Lower leg skin (tissue), 4 donors: ENCODE measurements around the gene MED9. TPM values are rescaled to one million over a fixed set of nuclear protein-coding genes. Genes with fewer than 3 reads are reported as not detected.

Source experiments
- DNase-seq, 2 donors: peaks; one replicate each; pipeline ENCODE4 v3.0.0-alpha.2; 2019; ENCODE audit warnings: low spot score in 2 of 2
- H3K4me3 ChIP-seq: fragments of 200-600 bp; sonication (generic); 2 replicates; pipeline ENCODE4 v1.5.1; 2017; ENCODE audit warnings: mild to moderate bottlenecking, low read depth; ENCODE audit not compliant: poor library complexity, severe bottlenecking
- CTCF ChIP-seq, 3 donors: fragments of 450-650 bp; IDR thresholded peaks; one replicate each; pipeline ENCODE4 v1.5.1; 2016; ENCODE audit warnings: antibody characterized with exemption in 3 of 3, mild to moderate bottlenecking in 3 of 3, moderate library complexity in 2 of 3
- POLR2A ChIP-seq, 2 donors: fragments of 450-650 bp; IDR thresholded peaks; one replicate each; pipeline ENCODE4 v1.6.1; 2016 to 2017; ENCODE audit warnings: antibody characterized with exemption in 2 of 2, mild to moderate bottlenecking in 1 of 2, moderate library complexity in 1 of 2
- WGBS, 2 donors: methylation state at CpG; one replicate each; pipeline ENCODE4 v1.1.5; 2018; 5-methylcytosine and 5-hydroxymethylcytosine counted together
- intact Hi-C: fragments of 100-400 bp; cut with DNase I; formaldehyde crosslinking; loops from one replicate; pipeline ENCODE4 v1.15.0; 2023; ENCODE audit warnings: low total_unique reads
- total RNA-seq, 4 donors: library from RNA; depleted of rRNA; stranded (reverse); fragments of >200 nt; gene quantifications; one replicate each; pipeline ENCODE4 v1.1.0, GENCODE V29; 2016

MED9 gene
- total RNA-seq, 4 donors from 2014 or later, result 14.8 to 29.3 (median 24.2) TPM

GRCh38 chr17:17497845-17498520 is 21.2 kb downstream of the MED9 start:
- intact Hi-C loops, result loop anchor here (5.0 kb wide), 1 partner anchor 144 kb away; no protein-coding TSS in a partner anchor
- TF ChIP-seq CTCF (IDR thresholded peaks at IDR 0.05) (no peak), POLR2A (IDR thresholded peaks at IDR 0.05) (no peak)
- no peak for DNase-seq
- WGBS, 2 donors, result 94 to 97% methylated on average over 8 to 9 of the region's 10 CpGs
- no peak overlapping the region for H3K4me3 ChIP-seq

- no peak overlapping the region for H3K4me3 ChIP-seq
- intact Hi-C loops, result loop anchor here (5.0 kb wide), 1 partner anchor 144 kb away; no protein-coding TSS in a partner anchor
- no peak for DNase-seq
- TF ChIP-seq POLR2A (IDR thresholded peaks at IDR 0.05) (no peak), CTCF (IDR thresholded peaks at IDR 0.05) (no peak)
- 90% methylated on average over 16 of the region's 16 CpGs for WGBS, 2 donors
Observed at GRCh38 chr17:17498606-17499301, 22.0 kb downstream of the MED9 start.

- TF ChIP-seq CTCF (IDR thresholded peaks at IDR 0.05), result no peak
- TF ChIP-seq POLR2A (IDR thresholded peaks at IDR 0.05), result no peak
- DNase-seq, result no peak
- WGBS, 2 donors, result 85 to 86% methylated on average over 16 to 17 of the region's 17 CpGs
- no peak overlapping the region for H3K4me3 ChIP-seq
- intact Hi-C loops, result loop anchor here (5.0 to 10.0 kb wide), 3 partner anchors 125 to 145 kb away; no protein-coding TSS in a partner anchor
Observed at GRCh38 chr17:17499402-17500145, 22.8 kb downstream of the MED9 start.

GRCh38 chr17:17500999-17501605 is 24.3 kb downstream of the MED9 start:
- intact Hi-C loops, result loop anchor here (10.0 kb wide), 2 partner anchors 124 to 146 kb away; no protein-coding TSS in a partner anchor
- TF ChIP-seq POLR2A (IDR thresholded peaks at IDR 0.05), result no peak
- no peak for TF ChIP-seq CTCF (IDR thresholded peaks at IDR 0.05)
- no peak for DNase-seq
- 60 to 66% methylated on average over 14 of the region's 14 CpGs for WGBS, 2 donors
- no peak overlapping the region for H3K4me3 ChIP-seq

GRCh38 chr17:17502741-17503565 is 26.2 kb downstream of the MED9 start:
- intact Hi-C loops, result loop anchor here (10.0 kb wide), 2 partner anchors 122 to 148 kb away; no protein-coding TSS in a partner anchor
- WGBS, 2 donors, result 78 to 84% methylated on average over 21 of the region's 21 CpGs
- no peak for DNase-seq
- TF ChIP-seq CTCF (IDR thresholded peaks at IDR 0.05), result no peak
- no peak for TF ChIP-seq POLR2A (IDR thresholded peaks at IDR 0.05)
- no peak overlapping the region for H3K4me3 ChIP-seq
